ENCODE measurements around the gene HIVEP3.

HIVEP3 gene

DNA sequence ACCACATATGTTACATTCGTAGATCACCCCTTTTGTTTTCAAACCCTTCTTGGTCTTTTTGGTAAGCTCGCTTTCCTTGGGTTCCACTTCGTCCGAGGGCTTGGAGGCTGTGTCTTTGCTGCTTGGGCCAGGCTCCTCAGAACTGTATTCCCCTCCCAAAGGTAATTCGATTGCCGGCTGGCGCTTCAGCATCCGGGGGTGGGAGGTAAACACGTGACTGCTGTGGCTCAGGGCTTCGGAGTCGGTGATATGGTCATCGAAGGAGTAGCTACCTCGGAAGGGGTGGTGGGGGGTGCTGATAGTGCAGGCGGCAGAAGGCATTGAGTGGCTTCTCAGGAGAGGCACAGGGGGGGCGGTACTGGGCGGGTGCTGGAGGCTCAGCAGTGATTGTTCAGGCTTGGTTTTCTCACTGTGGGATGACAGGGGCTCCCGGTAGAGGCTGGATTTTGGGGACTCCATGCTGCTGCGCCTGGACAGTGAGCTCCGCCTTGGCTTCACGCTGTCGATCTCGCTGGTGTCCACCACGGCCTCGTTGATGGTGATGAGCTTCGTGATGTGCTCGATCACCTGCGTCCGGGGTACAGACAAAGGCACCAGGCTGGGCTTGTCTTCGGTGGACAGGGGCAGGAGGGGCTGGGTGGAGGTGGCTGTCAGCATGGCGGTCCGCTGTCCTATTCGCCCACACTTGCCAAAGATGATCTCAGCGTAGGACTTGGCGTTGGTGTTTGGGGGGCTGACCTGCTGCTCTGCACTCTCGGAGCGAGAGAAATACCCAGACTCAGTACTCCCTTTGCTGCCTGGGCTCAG is 335.7 kb downstream of the HIVEP3 start:
- Histone ChIP-seq H3K27ac (ENCODE audit: low read depth, low read length) (no peak overlapping the region), H3K4me3 (ENCODE audit: low read depth, low read length) (no peak overlapping the region), H3K9me3 (ENCODE audit: control insufficient read depth, insufficient read depth, low read length) (no peaks in the 10 kb centered on the region), H3K27me3 (ENCODE audit: control insufficient read depth, insufficient read depth, low read length) (no peaks in the 10 kb centered on the region), H3K4me1 (ENCODE audit: control insufficient read depth, insufficient read depth, low read length) (no peaks in the 10 kb centered on the region), H3K36me3 (ENCODE audit: control insufficient read depth, insufficient read depth, low read length) (no peaks in the 10 kb centered on the region), H3K9ac (ENCODE audit: low read depth, low read length) (no peak overlapping the region)

DNA sequence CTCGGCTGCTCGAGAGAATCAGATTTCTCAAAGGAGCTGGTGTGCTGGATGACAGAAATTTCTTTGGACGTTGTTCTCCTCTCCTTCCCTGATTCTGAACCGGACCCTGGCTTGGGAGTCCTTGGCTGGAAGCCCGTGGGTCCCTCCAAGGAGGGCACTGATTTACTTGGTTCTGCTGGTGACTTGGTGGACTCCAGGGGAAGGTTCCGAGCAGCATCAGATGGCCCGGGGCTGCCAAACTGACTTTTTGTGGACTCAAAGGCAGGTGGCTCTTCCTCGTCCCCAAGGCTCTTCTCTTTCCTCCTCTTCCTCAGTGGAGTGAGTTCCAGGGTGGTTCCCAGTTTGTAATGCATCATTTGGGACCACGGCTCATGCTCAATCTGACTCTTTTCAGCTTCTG is 336.4 kb downstream of the HIVEP3 start:
- Histone ChIP-seq H3K4me3 (ENCODE audit: low read depth, low read length) (no peak overlapping the region), H3K27me3 (ENCODE audit: control insufficient read depth, insufficient read depth, low read length) (no peaks in the 10 kb centered on the region), H3K9ac (ENCODE audit: low read depth, low read length) (no peak overlapping the region), H3K27ac (ENCODE audit: low read depth, low read length) (no peak overlapping the region), H3K36me3 (ENCODE audit: control insufficient read depth, insufficient read depth, low read length) (no peaks in the 10 kb centered on the region), H3K9me3 (ENCODE audit: control insufficient read depth, insufficient read depth, low read length) (no peaks in the 10 kb centered on the region), H3K4me1 (ENCODE audit: control insufficient read depth, insufficient read depth, low read length) (no peaks in the 10 kb centered on the region)

DNA sequence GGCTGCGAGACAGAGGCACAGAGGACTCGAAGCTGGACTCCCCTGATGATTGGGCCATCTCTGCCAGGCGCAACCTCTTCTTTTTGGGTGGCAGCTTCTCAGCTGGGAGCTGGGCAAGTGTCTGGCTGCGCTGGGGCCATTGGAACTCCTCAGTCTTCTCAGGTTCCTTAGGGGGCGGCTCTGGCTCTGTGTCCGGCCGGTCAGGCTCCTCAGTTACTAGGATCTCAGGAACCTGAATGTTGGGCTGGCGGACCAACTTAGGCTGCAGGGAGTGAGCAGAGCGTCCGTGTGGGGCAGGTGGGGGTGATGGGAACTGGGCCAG is 336.8 kb downstream of the HIVEP3 start:
- no peak overlapping the region for H3K4me3 ChIP-seq (ENCODE audit: low read depth, low read length)
- H3K9me3 ChIP-seq (ENCODE audit: control insufficient read depth, insufficient read depth, low read length) = no peaks in the 10 kb centered on the region
- no peaks in the 10 kb centered on the region for H3K27me3 ChIP-seq (ENCODE audit: control insufficient read depth, insufficient read depth, low read length)
- no peaks in the 10 kb centered on the region for H3K4me1 ChIP-seq (ENCODE audit: control insufficient read depth, insufficient read depth, low read length)
- no peak overlapping the region for H3K9ac ChIP-seq (ENCODE audit: low read depth, low read length)
- H3K36me3 ChIP-seq (ENCODE audit: control insufficient read depth, insufficient read depth, low read length) = no peaks in the 10 kb centered on the region
- no peak overlapping the region for H3K27ac ChIP-seq (ENCODE audit: low read depth, low read length)

DNA sequence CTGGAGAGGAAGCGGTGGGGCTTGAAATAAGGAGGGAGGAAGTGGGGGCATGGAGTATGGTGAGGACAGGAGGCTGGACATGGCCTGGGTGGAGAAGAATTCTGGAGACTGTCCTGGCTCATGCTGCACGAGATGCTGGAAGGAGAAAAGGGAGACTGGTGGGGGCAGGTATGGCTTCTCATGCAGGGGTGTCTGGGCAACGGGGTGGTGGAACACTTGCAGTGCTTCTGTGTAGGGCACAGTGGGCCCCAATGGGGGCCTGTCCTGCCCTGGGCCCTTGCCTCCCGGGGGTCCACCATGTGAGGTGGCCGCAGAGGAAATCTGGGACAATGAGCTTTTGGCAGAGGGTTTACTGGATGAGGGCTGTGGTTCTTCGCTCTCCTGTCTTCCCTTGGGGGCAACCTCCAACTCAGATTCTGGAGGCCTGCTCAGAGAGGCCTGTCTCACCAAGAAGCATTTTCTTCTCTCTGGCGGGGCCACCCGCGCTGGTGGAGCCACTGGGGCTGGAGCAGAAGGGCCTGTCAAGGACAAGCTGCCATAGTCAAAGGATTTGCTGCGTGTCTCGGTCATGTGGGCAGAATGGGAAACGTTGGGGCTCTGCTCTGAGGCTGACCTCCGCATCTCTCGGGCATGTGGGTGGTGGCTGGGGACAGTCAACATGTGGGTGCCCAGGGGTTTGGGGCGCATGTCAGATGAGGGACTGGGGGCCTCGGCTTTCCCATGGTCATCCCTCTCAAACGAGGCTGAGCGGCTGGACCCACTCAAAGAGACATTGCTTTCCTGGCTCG is 337.3 kb downstream of the HIVEP3 start:
- no peaks in the 10 kb centered on the region for H3K27me3 ChIP-seq (ENCODE audit: control insufficient read depth, insufficient read depth, low read length)
- H3K36me3 ChIP-seq (ENCODE audit: control insufficient read depth, insufficient read depth, low read length) = no peaks in the 10 kb centered on the region
- no peak overlapping the region for H3K9ac ChIP-seq (ENCODE audit: low read depth, low read length)
- H3K4me1 ChIP-seq (ENCODE audit: control insufficient read depth, insufficient read depth, low read length) = no peaks in the 10 kb centered on the region
- H3K27ac ChIP-seq (ENCODE audit: low read depth, low read length) = no peak overlapping the region
- H3K9me3 ChIP-seq (ENCODE audit: control insufficient read depth, insufficient read depth, low read length) = no peaks in the 10 kb centered on the region
- no peak overlapping the region for H3K4me3 ChIP-seq (ENCODE audit: low read depth, low read length)

DNA sequence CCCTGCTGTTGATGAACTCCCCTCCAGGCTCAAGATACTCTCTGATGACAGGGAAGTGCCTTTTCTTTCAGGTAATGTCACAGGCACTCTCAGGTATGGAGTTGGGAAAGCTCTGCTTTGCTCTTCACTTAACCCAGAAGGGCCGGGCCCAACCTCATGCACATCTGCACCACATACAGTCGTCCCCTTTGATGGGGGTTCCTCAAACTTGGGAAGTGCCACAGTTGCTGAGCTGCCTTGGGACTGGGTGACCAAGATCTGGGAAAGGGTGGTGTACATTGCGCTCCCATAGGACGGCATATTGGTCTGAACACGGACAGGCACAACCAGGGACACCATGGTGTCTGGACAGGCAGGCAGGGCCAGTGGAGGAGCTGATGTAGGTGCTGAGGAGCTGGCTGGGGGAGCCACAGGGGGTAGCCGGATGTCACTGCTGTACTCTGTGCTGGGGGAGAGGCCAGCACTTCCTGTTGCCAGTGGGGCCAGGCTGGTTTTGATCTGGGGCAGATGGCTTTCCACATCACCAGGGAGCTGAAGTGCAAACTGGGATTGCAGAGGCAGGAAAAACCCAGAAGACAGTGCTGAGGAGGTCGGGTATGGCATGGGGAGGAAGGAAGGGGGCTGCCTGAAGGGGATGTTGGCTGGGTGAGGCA is 338.1 kb downstream of the HIVEP3 start:
- H3K36me3 ChIP-seq (ENCODE audit: control insufficient read depth, insufficient read depth, low read length) = no peaks in the 10 kb centered on the region

DNA sequence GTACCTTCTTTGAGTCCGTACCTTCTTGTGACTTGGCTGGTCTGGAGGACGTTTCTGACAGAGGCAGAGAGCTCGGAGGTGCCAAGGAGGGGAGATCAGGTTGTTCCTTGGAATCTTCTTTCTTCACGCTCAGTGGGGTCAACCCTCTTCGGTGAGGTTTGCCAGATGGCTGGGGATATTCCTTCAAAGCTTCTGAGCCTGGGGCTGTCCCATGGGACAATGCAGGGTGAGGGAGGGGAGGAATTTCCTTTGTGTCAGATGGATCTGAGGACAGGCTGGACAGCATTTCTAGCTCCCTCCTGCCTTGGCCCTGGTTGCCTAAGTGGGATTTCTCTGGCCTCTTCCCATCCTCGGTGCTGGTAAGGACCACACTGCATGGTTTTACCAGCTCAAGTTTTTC is 338.7 kb downstream of the HIVEP3 start:
- Histone ChIP-seq H3K9me3 (ENCODE audit: control insufficient read depth, insufficient read depth, low read length) (no peaks in the 10 kb centered on the region), H3K4me1 (ENCODE audit: control insufficient read depth, insufficient read depth, low read length) (no peaks in the 10 kb centered on the region), H3K27ac (ENCODE audit: low read depth, low read length) (no peak overlapping the region), H3K9ac (ENCODE audit: low read depth, low read length) (no peak overlapping the region), H3K27me3 (ENCODE audit: control insufficient read depth, insufficient read depth, low read length) (no peaks in the 10 kb centered on the region), H3K4me3 (ENCODE audit: low read depth, low read length) (no peak overlapping the region), H3K36me3 (ENCODE audit: control insufficient read depth, insufficient read depth, low read length) (no peaks in the 10 kb centered on the region)

More for the DNA sequence above, 338.1 kb downstream of the HIVEP3 start:
- H3K9me3 ChIP-seq (ENCODE audit: control insufficient read depth, insufficient read depth, low read length) = no peaks in the 10 kb centered on the region
- H3K4me3 ChIP-seq (ENCODE audit: low read depth, low read length) = no peak overlapping the region
- no peak overlapping the region for H3K9ac ChIP-seq (ENCODE audit: low read depth, low read length)
- no peaks in the 10 kb centered on the region for H3K4me1 ChIP-seq (ENCODE audit: control insufficient read depth, insufficient read depth, low read length)
- no peaks in the 10 kb centered on the region for H3K27me3 ChIP-seq (ENCODE audit: control insufficient read depth, insufficient read depth, low read length)
- H3K27ac ChIP-seq (ENCODE audit: low read depth, low read length) = no peak overlapping the region

DNA sequence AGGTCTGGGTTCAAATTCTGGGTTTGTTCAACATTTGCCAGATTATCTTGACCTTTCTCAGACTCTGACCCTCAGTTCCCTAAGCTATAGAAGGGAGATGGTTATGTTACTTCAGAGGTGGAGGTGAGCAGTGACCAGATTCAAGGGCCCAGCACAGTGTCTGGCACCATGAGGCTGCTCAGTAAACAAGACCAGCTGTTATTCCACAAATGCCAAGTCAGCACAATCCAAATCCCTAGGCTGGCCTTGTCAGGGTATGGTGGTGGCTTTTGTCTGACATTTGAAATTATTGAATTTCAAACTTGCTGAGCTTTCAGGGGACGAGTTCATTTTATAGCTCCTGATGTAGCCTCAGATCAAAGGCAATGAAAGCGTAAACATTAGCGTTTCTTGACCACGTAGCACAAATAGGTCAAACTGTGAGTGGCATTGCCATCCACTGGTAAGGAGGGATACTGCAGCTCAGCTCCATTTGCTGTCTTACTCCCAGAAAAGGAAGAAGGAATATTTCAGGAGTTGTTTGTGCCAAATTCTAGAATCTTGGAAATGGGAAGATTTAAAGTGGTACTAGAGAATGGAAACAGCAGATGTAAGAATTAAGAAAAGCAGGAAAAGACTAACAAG is 339.9 kb downstream of the HIVEP3 start:
- Histone ChIP-seq H3K9me3 (ENCODE audit: control insufficient read depth, insufficient read depth, low read length) (no peaks in the 10 kb centered on the region), H3K27me3 (ENCODE audit: control insufficient read depth, insufficient read depth, low read length) (no peaks in the 10 kb centered on the region)

DNA sequence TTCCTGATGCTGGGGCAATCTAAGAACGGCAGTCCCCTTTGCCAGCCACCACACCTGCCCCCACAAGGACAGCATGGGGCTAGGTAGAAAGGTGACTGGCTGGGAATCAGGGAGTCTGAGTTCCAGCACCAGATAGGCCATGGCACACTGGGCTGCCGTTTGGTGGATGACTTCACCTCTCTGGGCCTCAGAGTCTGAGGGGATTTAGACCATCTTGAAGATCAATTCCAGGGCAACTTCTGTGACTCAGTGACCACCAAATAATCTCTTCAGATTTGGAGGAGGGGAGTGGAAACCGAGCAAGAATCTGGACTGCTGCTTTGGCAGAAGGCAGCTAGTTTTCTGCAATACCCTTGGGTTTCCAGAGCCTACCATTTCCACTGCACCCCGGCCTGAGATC is 342.1 kb downstream of the HIVEP3 start:
- Histone ChIP-seq H3K36me3 (ENCODE audit: control insufficient read depth, insufficient read depth, low read length) (no peaks in the 10 kb centered on the region), H3K4me1 (ENCODE audit: control insufficient read depth, insufficient read depth, low read length) (no peaks in the 10 kb centered on the region), H3K27ac (ENCODE audit: low read depth, low read length) (no peak overlapping the region)

More for the DNA sequence above, 339.9 kb downstream of the HIVEP3 start:
- H3K9ac ChIP-seq (ENCODE audit: low read depth, low read length) = no peak overlapping the region
- no peaks in the 10 kb centered on the region for H3K36me3 ChIP-seq (ENCODE audit: control insufficient read depth, insufficient read depth, low read length)
- no peak overlapping the region for H3K4me3 ChIP-seq (ENCODE audit: low read depth, low read length)
- no peak overlapping the region for H3K27ac ChIP-seq (ENCODE audit: low read depth, low read length)
- no peaks in the 10 kb centered on the region for H3K4me1 ChIP-seq (ENCODE audit: control insufficient read depth, insufficient read depth, low read length)

DNA sequence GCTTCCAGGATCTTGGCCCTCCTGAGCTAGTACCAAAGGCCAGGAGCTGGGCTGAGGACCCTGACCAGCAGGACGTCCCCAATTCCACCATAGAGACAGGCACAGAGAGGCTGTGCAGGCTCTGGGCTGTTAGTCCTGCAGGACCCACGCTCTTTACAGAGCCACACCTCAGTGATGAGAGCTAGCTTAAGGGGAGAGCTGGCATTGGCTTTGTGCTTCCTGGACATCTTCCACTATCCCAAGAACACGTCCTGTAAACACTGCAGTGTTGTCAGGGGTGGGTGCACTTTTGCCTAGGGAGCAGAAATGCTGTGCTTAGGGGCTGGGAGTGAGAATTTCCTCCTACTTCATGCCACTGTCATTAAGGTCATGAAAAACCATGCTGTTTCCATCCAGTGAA is 342.5 kb downstream of the HIVEP3 start:
- Histone ChIP-seq H3K9me3 (ENCODE audit: control insufficient read depth, insufficient read depth, low read length) (no peaks in the 10 kb centered on the region), H3K36me3 (ENCODE audit: control insufficient read depth, insufficient read depth, low read length) (no peaks in the 10 kb centered on the region), H3K27me3 (ENCODE audit: control insufficient read depth, insufficient read depth, low read length) (no peaks in the 10 kb centered on the region), H3K4me3 (ENCODE audit: low read depth, low read length) (no peak overlapping the region), H3K4me1 (ENCODE audit: control insufficient read depth, insufficient read depth, low read length) (no peaks in the 10 kb centered on the region), H3K27ac (ENCODE audit: low read depth, low read length) (no peak overlapping the region), H3K9ac (ENCODE audit: low read depth, low read length) (no peak overlapping the region)

More for the DNA sequence above, 342.1 kb downstream of the HIVEP3 start:
- Histone ChIP-seq H3K9me3 (ENCODE audit: control insufficient read depth, insufficient read depth, low read length) (no peaks in the 10 kb centered on the region), H3K4me3 (ENCODE audit: low read depth, low read length) (no peak overlapping the region), H3K27me3 (ENCODE audit: control insufficient read depth, insufficient read depth, low read length) (no peaks in the 10 kb centered on the region), H3K9ac (ENCODE audit: low read depth, low read length) (no peak overlapping the region)

DNA sequence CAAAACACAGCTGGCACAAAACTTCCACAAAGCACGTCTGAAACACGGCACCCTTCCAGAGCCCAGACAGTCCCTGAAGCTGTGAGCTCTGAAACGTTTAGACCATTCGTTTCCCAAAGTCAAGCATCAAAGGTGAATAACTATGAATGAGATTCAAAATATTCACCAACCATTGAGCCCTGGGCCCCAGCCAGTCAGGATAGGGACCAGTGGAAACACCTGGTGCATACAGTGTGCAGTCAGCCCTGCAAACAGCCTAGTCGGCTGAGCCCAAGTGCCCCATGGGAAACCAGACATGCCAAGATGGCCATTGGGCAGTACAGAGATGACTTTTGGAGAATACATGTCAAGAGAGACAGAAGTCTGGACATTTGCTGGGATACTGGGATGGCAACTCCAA is 343.9 kb downstream of the HIVEP3 start:
- Histone ChIP-seq H3K27ac (ENCODE audit: low read depth, low read length) (no peak overlapping the region), H3K4me1 (ENCODE audit: control insufficient read depth, insufficient read depth, low read length) (no peaks in the 10 kb centered on the region), H3K4me3 (ENCODE audit: low read depth, low read length) (no peak overlapping the region)

More for the DNA sequence above, 343.9 kb downstream of the HIVEP3 start:
- Histone ChIP-seq H3K27me3 (ENCODE audit: control insufficient read depth, insufficient read depth, low read length) (no peaks in the 10 kb centered on the region), H3K36me3 (ENCODE audit: control insufficient read depth, insufficient read depth, low read length) (no peaks in the 10 kb centered on the region), H3K9ac (ENCODE audit: low read depth, low read length) (no peak overlapping the region), H3K9me3 (ENCODE audit: control insufficient read depth, insufficient read depth, low read length) (no peaks in the 10 kb centered on the region)
